Nephron (organoid): ENCODE results near the gene KPNA6.

Source experiments
- H3K27ac Mint-ChIP-seq, 3 experiments: 2 replicates each; pipeline ENCODE4 v1.8.0; 2020; ENCODE audit warnings: mixed read lengths in 3 of 3, mild to moderate bottlenecking in 2 of 3, moderate library complexity in 1 of 3
- H3K27me3 Mint-ChIP-seq: 2 replicates; pipeline ENCODE4 v1.8.0; 2021; ENCODE audit warnings: low read depth, mild to moderate bottlenecking, moderate library complexity, mixed read lengths
- H3K36me3 Mint-ChIP-seq: 2 replicates; pipeline ENCODE4 v1.8.0; 2020; ENCODE audit warnings: low read depth, mixed read lengths
- H3K4me1 Mint-ChIP-seq: 2 replicates; pipeline ENCODE4 v1.8.0; 2020; ENCODE audit warnings: mixed read lengths
- H3K4me3 Mint-ChIP-seq, 3 experiments: 2 replicates each; pipeline ENCODE4 v1.8.0; 2020; ENCODE audit warnings: mild to moderate bottlenecking in 3 of 3, mixed read lengths in 3 of 3, moderate library complexity in 2 of 3
- H3K9me3 Mint-ChIP-seq: 2 replicates; pipeline ENCODE4 v1.8.0; 2020; ENCODE audit warnings: mixed read lengths
- TF ChIP-seq, protein P1 (sequence below), 3 experiments: fragments of 200-600 bp; sonication (generic); IDR thresholded peaks; one replicate each; pipeline ENCODE4 v1.5.0; 2021; ENCODE audit warnings: antibody characterized with exemption in 3 of 3; ENCODE audit not compliant: unreplicated experiment in 3 of 3

KPNA6 gene

DNA sequence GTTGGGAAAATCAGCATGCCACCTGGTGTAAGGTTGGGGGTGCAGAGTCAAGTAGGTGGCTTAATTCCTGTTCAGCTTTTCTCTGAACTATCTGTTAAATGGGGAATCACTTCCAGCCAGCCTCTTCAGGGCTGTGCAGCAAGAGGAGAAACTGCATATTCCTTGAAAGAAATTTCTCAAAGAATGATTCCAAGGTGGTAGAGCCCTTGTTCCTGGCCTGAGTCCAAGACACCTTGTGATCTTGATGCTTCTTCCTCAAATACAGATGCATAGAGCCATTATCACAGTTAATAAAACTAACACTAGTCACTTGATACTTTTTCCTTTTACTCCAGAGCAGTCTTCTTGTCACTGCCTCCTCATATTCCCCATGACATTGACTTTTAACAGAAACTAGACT lies 76.8 kb downstream of the KPNA6 start:
- Mint-ChIP-seq H3K27ac (peak overlapping the region in 1 of 3 experiments; percentile 2), H3K9me3 (no peaks in the 10 kb centered on the region), H3K36me3 (peaks cover 72% of the 10 kb centered on the region), H3K4me3 (peak overlapping the region in 2 of 3 experiments; percentile 24 to 33), H3K27me3 (no peaks in the 10 kb centered on the region), H3K4me1 (peaks cover 39% of the 10 kb centered on the region)
- TF ChIP-seq, protein P1, sequence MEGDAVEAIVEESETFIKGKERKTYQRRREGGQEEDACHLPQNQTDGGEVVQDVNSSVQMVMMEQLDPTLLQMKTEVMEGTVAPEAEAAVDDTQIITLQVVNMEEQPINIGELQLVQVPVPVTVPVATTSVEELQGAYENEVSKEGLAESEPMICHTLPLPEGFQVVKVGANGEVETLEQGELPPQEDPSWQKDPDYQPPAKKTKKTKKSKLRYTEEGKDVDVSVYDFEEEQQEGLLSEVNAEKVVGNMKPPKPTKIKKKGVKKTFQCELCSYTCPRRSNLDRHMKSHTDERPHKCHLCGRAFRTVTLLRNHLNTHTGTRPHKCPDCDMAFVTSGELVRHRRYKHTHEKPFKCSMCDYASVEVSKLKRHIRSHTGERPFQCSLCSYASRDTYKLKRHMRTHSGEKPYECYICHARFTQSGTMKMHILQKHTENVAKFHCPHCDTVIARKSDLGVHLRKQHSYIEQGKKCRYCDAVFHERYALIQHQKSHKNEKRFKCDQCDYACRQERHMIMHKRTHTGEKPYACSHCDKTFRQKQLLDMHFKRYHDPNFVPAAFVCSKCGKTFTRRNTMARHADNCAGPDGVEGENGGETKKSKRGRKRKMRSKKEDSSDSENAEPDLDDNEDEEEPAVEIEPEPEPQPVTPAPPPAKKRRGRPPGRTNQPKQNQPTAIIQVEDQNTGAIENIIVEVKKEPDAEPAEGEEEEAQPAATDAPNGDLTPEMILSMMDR (IDR thresholded peaks at IDR 0.05; ENCODE audit: unreplicated experiment in 3 of 3): no peak

DNA sequence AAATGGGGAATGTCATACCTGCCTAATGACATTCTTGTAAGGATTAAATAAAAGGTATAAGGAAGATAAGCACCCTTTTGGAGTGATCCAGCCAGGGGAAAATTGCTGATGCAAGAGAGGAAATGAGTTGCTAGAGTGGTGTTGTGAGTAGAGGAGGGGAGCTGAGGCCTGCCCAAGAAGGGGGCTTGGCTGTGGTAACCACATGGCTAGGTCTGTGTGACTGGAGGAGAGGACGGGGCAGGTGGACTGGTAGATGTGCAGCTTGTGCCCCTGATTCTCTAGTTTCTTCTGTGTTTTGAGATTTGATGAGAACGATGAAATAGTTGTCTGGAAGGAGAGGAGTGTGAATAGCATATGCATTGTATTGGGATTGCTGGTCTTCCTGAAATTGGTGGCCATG lies 78.2 kb downstream of the KPNA6 start:
- peaks cover 27% of the 10 kb centered on the region for H3K4me1 Mint-ChIP-seq
- no peaks in the 10 kb centered on the region for H3K9me3 Mint-ChIP-seq
- peaks cover 74% of the 10 kb centered on the region for H3K36me3 Mint-ChIP-seq
- no peak overlapping the region for H3K4me3 Mint-ChIP-seq
- TF ChIP-seq, protein P1 (IDR thresholded peaks at IDR 0.05; ENCODE audit: unreplicated experiment in 3 of 3): no peak
- H3K27ac Mint-ChIP-seq: no peak overlapping the region
- no peaks in the 10 kb centered on the region for H3K27me3 Mint-ChIP-seq

DNA sequence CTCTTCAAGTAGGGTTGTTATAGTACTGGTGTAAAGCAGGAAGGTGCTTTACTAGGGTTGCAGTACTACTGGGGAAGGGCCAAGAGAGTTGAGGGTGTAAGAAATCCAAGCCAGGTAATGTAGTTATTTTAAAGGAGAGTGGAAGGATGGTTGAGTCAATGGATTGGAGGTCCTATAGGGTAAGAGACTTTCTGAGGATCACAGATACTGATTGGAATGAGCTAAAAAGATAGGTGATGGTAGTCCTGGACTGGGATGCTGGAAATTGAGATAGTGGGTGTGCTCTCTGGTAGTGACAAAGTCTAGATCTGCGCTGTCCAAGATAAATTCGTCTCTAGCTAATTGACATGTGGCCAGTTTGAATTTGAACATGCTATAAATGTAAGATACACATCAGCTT lies 78.6 kb downstream of the KPNA6 start:
- Mint-ChIP-seq H3K36me3 (peaks cover 74% of the 10 kb centered on the region), H3K9me3 (no peaks in the 10 kb centered on the region), H3K4me1 (peaks cover 23% of the 10 kb centered on the region), H3K27me3 (no peaks in the 10 kb centered on the region), H3K27ac (no peak overlapping the region), H3K4me3 (no peak overlapping the region)
- TF ChIP-seq, protein P1 (IDR thresholded peaks at IDR 0.05; ENCODE audit: unreplicated experiment in 3 of 3): no peak

DNA sequence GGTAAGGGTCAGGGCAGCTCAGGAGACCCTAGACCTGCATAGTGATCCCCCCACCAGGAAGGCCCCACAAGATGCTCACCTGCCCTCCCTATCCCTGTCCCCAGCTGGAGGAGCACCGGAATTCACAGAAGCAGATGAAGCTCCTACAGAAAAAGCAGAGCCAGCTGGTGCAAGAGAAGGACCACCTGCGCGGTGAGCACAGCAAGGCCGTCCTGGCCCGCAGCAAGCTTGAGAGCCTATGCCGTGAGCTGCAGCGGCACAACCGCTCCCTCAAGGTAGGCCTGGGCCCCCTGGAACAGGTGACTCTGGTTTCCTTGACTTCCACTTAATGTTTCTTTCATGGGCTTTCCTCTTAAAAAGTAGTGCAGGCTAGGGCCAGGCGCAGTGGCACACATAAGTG lies 80.0 kb downstream of the KPNA6 start:
- Mint-ChIP-seq H3K36me3 (peaks cover 74% of the 10 kb centered on the region), H3K27ac (no peak overlapping the region), H3K27me3 (no peaks in the 10 kb centered on the region), H3K9me3 (no peaks in the 10 kb centered on the region), H3K4me3 (no peak overlapping the region), H3K4me1 (peaks cover 20% of the 10 kb centered on the region)
- TF ChIP-seq, protein P1 (IDR thresholded peaks at IDR 0.05; ENCODE audit: unreplicated experiment in 3 of 3): no peak

DNA sequence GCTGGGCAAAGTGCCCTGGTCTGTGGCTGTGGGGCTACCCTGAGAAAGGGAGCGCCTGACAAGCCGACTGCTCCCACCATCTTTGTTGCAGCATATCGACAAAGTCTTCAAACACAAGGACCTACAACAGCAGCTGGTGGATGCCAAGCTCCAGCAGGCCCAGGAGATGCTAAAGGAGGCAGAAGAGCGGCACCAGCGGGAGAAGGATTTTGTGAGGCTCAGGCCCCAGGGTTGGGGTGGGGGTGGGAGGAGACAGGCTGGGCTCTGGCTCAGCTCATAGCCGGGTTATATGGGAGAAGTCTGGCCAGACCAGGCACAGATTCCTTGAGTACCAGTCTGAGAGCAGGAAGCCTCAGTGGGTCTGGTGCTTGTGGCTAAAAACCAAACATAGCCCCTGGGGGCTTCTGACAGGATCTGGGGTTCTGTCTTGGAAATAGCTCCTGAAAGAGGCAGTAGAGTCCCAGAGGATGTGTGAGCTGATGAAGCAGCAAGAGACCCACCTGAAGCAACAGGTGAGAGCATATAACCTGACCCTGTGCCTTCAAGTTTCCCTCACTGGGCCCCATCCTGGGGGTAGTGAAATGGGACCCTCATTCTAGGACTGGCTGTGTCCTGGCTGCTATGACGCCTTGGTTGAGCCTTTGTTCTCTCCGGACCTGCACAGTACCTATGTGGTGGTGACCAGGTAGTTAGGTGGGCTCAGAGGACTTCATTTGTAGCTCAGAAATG lies 84.5 kb downstream of the KPNA6 start:
- Mint-ChIP-seq H3K4me1 (peaks cover 3% of the 10 kb centered on the region), H3K27ac (no peak overlapping the region), H3K4me3 (no peak overlapping the region), H3K36me3 (peaks cover 72% of the 10 kb centered on the region), H3K9me3 (no peaks in the 10 kb centered on the region), H3K27me3 (no peaks in the 10 kb centered on the region)
- TF ChIP-seq, protein P1 (IDR thresholded peaks at IDR 0.05; ENCODE audit: unreplicated experiment in 3 of 3): no peak

DNA sequence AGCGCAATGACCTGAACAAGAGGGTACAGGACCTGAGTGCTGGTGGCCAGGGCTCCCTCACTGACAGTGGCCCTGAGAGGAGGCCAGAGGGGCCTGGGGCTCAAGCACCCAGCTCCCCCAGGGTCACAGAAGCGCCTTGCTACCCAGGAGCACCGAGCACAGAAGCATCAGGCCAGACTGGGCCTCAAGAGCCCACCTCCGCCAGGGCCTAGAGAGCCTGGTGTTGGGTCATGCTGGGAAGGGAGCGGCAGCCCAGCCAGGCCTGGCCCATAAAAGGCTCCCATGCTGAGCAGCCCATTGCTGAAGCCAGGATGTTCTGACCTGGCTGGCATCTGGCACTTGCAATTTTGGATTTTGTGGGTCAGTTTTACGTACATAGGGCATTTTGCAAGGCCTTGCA lies 87.1 kb downstream of the KPNA6 start:
- H3K36me3 Mint-ChIP-seq: peaks cover 51% of the 10 kb centered on the region
- H3K9me3 Mint-ChIP-seq: no peaks in the 10 kb centered on the region
- H3K4me1 Mint-ChIP-seq: peaks cover 17% of the 10 kb centered on the region
- TF ChIP-seq, protein P1 (IDR thresholded peaks at IDR 0.05; ENCODE audit: unreplicated experiment in 3 of 3): no peak
- no peak overlapping the region for H3K4me3 Mint-ChIP-seq
- no peaks in the 10 kb centered on the region for H3K27me3 Mint-ChIP-seq
- H3K27ac Mint-ChIP-seq: no peak overlapping the region
